K562 (cell line): Measurements from ENCODE around the gene GALNT15. TPM values are rescaled to one million over a fixed set of nuclear protein-coding genes. Genes with fewer than 3 reads are reported as not detected.

Experiments used
- ATAC-seq: fragments of 200-7000 bp; cut with Tn5 transposase; 3 replicates; pipeline ENCODE4 v1.9.1; 2020; ENCODE audit warnings: moderate library complexity
- BruUV-seq: library from RNA; stranded (reverse); fragments of 400-500 nt; replicated peaks from 2 replicates; lab custom pipeline; 2021; lab: Mats Ljungman, UMichigan
- CTCF ChIA-PET: fragments of 300-600 bp; formaldehyde crosslinking; extraction: SDS; loops from one replicate; lab custom pipeline; 2021; ENCODE audit warnings: low intra/inter-chr PET ratio; lab: Yijun Ruan, JAX
- POLR2A ChIA-PET: fragments of 300-600, 350-650 bp; sonication (Branson Sonifier 250); formaldehyde crosslinking; extraction: SDS; loops from one replicate; lab custom pipeline; 2021; ENCODE audit warnings: antibody characterized with exemption, inconsistent platforms; lab: Yijun Ruan, JAX
- DNase-seq, 4 experiments: peaks; one replicate each; pipeline versions ENCODE4 v3.0.0 to v3.0.0-alpha.2; 2011 to 2018; ENCODE audit warnings: low spot score in 3 of 4, mixed read lengths in 3 of 4; ENCODE audit errors: extremely low read depth in 1 of 4
- FAIRE-seq: peaks from 2 replicates; lab custom pipeline; 2011; peaks lifted over from hg19 to GRCh38; lab: Jason Lieb, UNC
- H2AFZ ChIP-seq: 2 replicates; pipeline ENCODE4 v1.6.0; 2011; ENCODE audit warnings: low read depth, low read length, control low read depth, inconsistent platforms
- H3K27ac ChIP-seq: fragments of 200-600 bp; 3 replicates; pipeline ENCODE4 v1.8.0; 2011; ENCODE audit warnings: low read depth, mild to moderate bottlenecking, control low read depth, inconsistent platforms, low read length, moderate library complexity, mixed read lengths; ENCODE audit errors: extremely low read depth
- H3K27me3 ChIP-seq, 2 experiments: fragments of 300-600 bp in 1 of 2; 2 replicates in 1 of 2; 3 replicates in 1 of 2; pipeline versions ENCODE4 v1.6.0 to v1.8.0; 2011; ENCODE audit warnings: inconsistent platforms in 2 of 2, low read length in 2 of 2, mild to moderate bottlenecking in 1 of 2, mixed read lengths in 1 of 2, moderate library complexity in 1 of 2; ENCODE audit not compliant: control insufficient read depth in 2 of 2, insufficient read depth in 2 of 2
- H3K36me3 ChIP-seq: fragments of 300-600 bp; 3 replicates; pipeline ENCODE4 v1.8.0; 2011; ENCODE audit warnings: mild to moderate bottlenecking, low read length, inconsistent platforms; ENCODE audit not compliant: control insufficient read depth, insufficient read depth
- H3K4me1 ChIP-seq, 2 experiments: fragments of 200-600 bp in 1 of 2; replicated peaks in 1 of 2; 2 replicates in 1 of 2; 3 replicates in 1 of 2; pipeline versions ENCODE4 v1.5.1 to v1.8.0; 2011; ENCODE audit warnings: inconsistent platforms in 2 of 2, low read length in 2 of 2, mild to moderate bottlenecking in 1 of 2, mixed read lengths in 1 of 2, moderate library complexity in 1 of 2; ENCODE audit not compliant: control insufficient read depth in 2 of 2, insufficient read depth in 2 of 2
- H3K4me2 ChIP-seq: 2 replicates; pipeline ENCODE4 v1.6.1; 2011; ENCODE audit warnings: low read length, control low read depth, inconsistent platforms, mixed read lengths; ENCODE audit not compliant: insufficient read depth
- H3K4me3 ChIP-seq: fragments of 200-600 bp; sonication (generic), shearing (Covaris generic); 2 replicates; pipeline ENCODE4 v1.5.1; 2016; ENCODE audit warnings: control low read depth, inconsistent platforms
- H3K79me2 ChIP-seq: fragments of 200-600 bp; 3 replicates; pipeline ENCODE4 v1.8.0; 2011; ENCODE audit warnings: low read length, inconsistent platforms; ENCODE audit not compliant: control insufficient read depth, insufficient read depth
- H3K9ac ChIP-seq, 2 experiments: 2 replicates each; pipeline versions ENCODE4 v1.6.0 to v1.6.1; 2011; ENCODE audit warnings: low read depth in 2 of 2, low read length in 2 of 2, control low read depth in 1 of 2, inconsistent platforms in 1 of 2, mild to moderate bottlenecking in 1 of 2, mixed read lengths in 1 of 2; ENCODE audit not compliant: insufficient read depth in 1 of 2
- H3K9me1 ChIP-seq: one replicate; pipeline ENCODE4 v1.6.0; 2011; ENCODE audit warnings: inconsistent platforms, mild to moderate bottlenecking, low read length, moderate library complexity; ENCODE audit not compliant: control insufficient read depth, insufficient read depth
- H3K9me3 ChIP-seq: replicated peaks from 2 replicates; pipeline ENCODE4 v1.5.1; 2011; ENCODE audit warnings: low read depth, low read length, inconsistent platforms; ENCODE audit not compliant: control insufficient read depth, insufficient read depth
- H4K20me1 ChIP-seq: replicated peaks from 2 replicates; pipeline ENCODE4 v1.6.1; 2011; ENCODE audit warnings: low read length, inconsistent platforms, mixed read lengths; ENCODE audit not compliant: control insufficient read depth, insufficient read depth
- MIER1 ChIP-seq: fragments of 450-650 bp; IDR thresholded peaks from 2 replicates; pipeline ENCODE4 v1.6.1; 2016; ENCODE audit warnings: antibody characterized with exemption, mild to moderate bottlenecking, low read depth
- MTA3 ChIP-seq: fragments of 450-650 bp; formaldehyde crosslinking; IDR thresholded peaks from 2 replicates; pipeline ENCODE4 v1.6.1; 2017; ENCODE audit warnings: mild to moderate bottlenecking, borderline replicate concordance
- NCOA4 ChIP-seq: fragments of 450-650 bp; IDR thresholded peaks from 2 replicates; pipeline ENCODE4 v1.6.1; 2018; ENCODE audit warnings: mild to moderate bottlenecking; ENCODE audit not compliant: partially characterized antibody
- RBM17 ChIP-seq: fragments of 200-400 bp; formaldehyde crosslinking; IDR thresholded peaks from 2 replicates; pipeline ENCODE4 v1.6.1; 2017; ENCODE audit warnings: low read depth, mild to moderate bottlenecking, low read length, borderline replicate concordance
- SMARCA5 ChIP-seq: fragments of 450-650 bp; IDR thresholded peaks from 2 replicates; pipeline ENCODE4 v1.6.1; 2016
- TBP ChIP-seq: optimal IDR thresholded peaks from 2 replicates; pipeline ENCODE3; 2011; ENCODE audit warnings: low read depth, low read length, improper control_type of control experiment
- TCF7L2 ChIP-seq: fragments of 150-350 bp; IDR thresholded peaks from 2 replicates; pipeline ENCODE4 v1.6.1; 2016; ENCODE audit warnings: low read depth, mild to moderate bottlenecking, low read length, moderate library complexity
- ZNF197 ChIP-seq: fragments of 200-800 bp; sonication (Bioruptor generic); IDR thresholded peaks from 2 replicates; pipeline ENCODE4 v1.6.1; 2016; ENCODE audit warnings: low read depth, missing genetic modification characterization, missing compliant biosample characterization
- ZSCAN29 ChIP-seq: fragments of 450-650 bp; IDR thresholded peaks from 2 replicates; pipeline ENCODE4 v1.6.1; 2017
- in situ Hi-C: fragments of 300-500 bp; cut with MboI; formaldehyde crosslinking; loops from 4 replicates; pipeline ENCODE4 v1.15.0; 2018; ENCODE audit warnings: inconsistent platforms, mixed read lengths
- intact Hi-C: fragments of 100-400 bp; cut with micrococcal nuclease; formaldehyde crosslinking; loops from 2 replicates; pipeline ENCODE4 v1.14.2; 2022
- polyA plus RNA-seq, 8 experiments: library from polyadenylated mRNA; depleted of rRNA in 4 of 8; stranded (reverse) in 5 of 8; unstranded in 3 of 8; fragments of >200 nt; fragmentation: Nextera tagmentation in 2 of 8; fragmentation: Illumina TruSeq in 1 of 8; extraction: Ambion mirVana in 2 of 8; extraction: Trizol in 1 of 8; gene quantifications; 2 replicates each; pipeline versions ENCODE4 v1.2.1 to v1.2.3, GENCODE V29; 2011 to 2014; ENCODE audit warnings: inconsistent platforms in 1 of 8, missing spikeins in 1 of 8
- total RNA-seq, 7 experiments: library from RNA; depleted of rRNA in 6 of 7; stranded (reverse); fragments of >200 nt in 6 of 7; fragmentation: Illumina TruSeq in 2 of 7; extraction: Trizol in 2 of 7; gene quantifications; 2 replicates each; pipeline versions ENCODE4 v1.2.1 to v1.2.3, GENCODE V29; 2011 to 2021; ENCODE audit warnings: low replicate concordance in 1 of 7
- TF ChIP-seq, protein P1 (sequence below): sonication (generic); formaldehyde crosslinking; IDR thresholded peaks from 2 replicates; pipeline ENCODE4 v1.8.1; 2023; ENCODE audit warnings: mild to moderate bottlenecking, missing genetic modification reagents, moderate library complexity
- TF ChIP-seq, protein P2 (sequence below): sonication (generic); formaldehyde crosslinking; IDR thresholded peaks from 2 replicates; pipeline ENCODE4 v1.8.0; 2022; ENCODE audit warnings: mild to moderate bottlenecking, missing genetic modification reagents, borderline replicate concordance

Gene GALNT15
- total and polyA plus RNA-seq, 9 of the 15 experiments (the other 6 are each of a cell fraction or from before 2014, with no cell fraction given) = not detected

DNA sequence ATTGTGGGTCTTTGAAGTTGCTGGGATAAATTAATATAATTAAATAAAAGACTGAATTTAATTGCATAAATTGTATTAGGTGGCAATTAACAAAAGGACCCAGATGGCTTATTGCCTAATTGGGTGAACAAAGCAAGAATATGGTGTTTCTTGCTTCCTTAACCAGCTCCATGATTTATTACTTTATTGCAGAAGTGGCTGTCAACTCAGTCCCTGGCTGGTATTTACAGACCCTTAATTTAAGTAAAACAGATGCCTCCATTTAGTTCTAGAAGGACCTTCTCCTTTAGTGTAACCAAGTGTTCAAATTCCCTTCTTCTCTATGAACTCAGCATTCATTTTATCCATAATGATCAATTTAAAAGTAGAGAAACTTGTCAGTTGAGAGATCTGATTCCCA, 55.2 kb downstream of the GALNT15 start:
- Histone ChIP-seq H4K20me1 (no peaks in the 10 kb centered on the region), H3K36me3 (no peaks in the 10 kb centered on the region), H3K9ac (no peak overlapping the region), H3K27me3 (peaks cover 4 to 8% of the 10 kb centered on the region in 2 experiments; a peak in 3 of 5 replicates), H3K79me2 (no peaks in the 10 kb centered on the region), H2AFZ (no peak overlapping the region)
- no TSS peak for BruUV-seq
- no peak for ATAC-seq
- no peak for DNase-seq
- CTCF ChIA-PET = no interaction called here
- FAIRE-seq = no peak
- no peak for TF ChIP-seq ZNF197 (CRISPR knock-in tag)
- TF ChIP-seq, protein P1, sequence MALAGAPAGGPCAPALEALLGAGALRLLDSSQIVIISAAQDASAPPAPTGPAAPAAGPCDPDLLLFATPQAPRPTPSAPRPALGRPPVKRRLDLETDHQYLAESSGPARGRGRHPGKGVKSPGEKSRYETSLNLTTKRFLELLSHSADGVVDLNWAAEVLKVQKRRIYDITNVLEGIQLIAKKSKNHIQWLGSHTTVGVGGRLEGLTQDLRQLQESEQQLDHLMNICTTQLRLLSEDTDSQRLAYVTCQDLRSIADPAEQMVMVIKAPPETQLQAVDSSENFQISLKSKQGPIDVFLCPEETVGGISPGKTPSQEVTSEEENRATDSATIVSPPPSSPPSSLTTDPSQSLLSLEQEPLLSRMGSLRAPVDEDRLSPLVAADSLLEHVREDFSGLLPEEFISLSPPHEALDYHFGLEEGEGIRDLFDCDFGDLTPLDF = no peak
- no peak for TF ChIP-seq TBP
- no peak for TF ChIP-seq TCF7L2
- TF ChIP-seq SMARCA5 = no peak
- no peak for TF ChIP-seq NCOA4
- no peak for TF ChIP-seq MTA3
- TF ChIP-seq RBM17 = no peak
- no peak for TF ChIP-seq MIER1
- TF ChIP-seq, protein P2, sequence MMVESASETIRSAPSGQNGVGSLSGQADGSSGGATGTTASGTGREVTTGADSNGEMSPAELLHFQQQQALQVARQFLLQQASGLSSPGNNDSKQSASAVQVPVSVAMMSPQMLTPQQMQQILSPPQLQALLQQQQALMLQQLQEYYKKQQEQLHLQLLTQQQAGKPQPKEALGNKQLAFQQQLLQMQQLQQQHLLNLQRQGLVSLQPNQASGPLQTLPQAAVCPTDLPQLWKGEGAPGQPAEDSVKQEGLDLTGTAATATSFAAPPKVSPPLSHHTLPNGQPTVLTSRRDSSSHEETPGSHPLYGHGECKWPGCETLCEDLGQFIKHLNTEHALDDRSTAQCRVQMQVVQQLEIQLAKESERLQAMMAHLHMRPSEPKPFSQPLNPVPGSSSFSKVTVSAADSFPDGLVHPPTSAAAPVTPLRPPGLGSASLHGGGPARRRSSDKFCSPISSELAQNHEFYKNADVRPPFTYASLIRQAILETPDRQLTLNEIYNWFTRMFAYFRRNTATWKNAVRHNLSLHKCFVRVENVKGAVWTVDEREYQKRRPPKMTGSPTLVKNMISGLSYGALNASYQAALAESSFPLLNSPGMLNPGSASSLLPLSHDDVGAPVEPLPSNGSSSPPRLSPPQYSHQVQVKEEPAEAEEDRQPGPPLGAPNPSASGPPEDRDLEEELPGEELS (CRISPR knock-in tag) = no peak
- no peak for TF ChIP-seq ZSCAN29
- TF ChIP-seq, all 486 proteins: peak for 0
- intact Hi-C loops (no loop called here), in situ Hi-C loops (no loop called here)
- Histone ChIP-seq H3K27ac (no peak overlapping the region), H3K9me3 (no peaks in the 10 kb centered on the region), H3K9me1 (no peaks in the 10 kb centered on the region), H3K4me2 (no peak overlapping the region), H3K4me3 (no peak overlapping the region), H3K4me1 (no peaks in the 10 kb centered on the region)
- POLR2A ChIA-PET = interaction anchor here (1.0 to 1.1 kb wide), 2 partner anchors 22 to 35 kb away, joined by 4 read pairs; no protein-coding TSS in a partner anchor
